Spleen (tissue), 11 donors: Measurements from ENCODE around the gene CRACR2A. TPM values are rescaled to one million over a fixed set of nuclear protein-coding genes. Genes with fewer than 3 reads are reported as not detected.
A peak's percentile ranks its signal among the peaks of the same experiment; 100 is the strongest.

ENCODE experiments used
- DNase-seq: peaks from one replicate; pipeline ENCODE4 v3.0.0-alpha.2; 2020
- H3K27ac ChIP-seq, 8 donors: fragments of 200-600 bp; sonication (generic) in 7 of 8; 1 replicate in 4 of 8; 2 replicates in 4 of 8; pipeline versions ENCODE4 v1.5.0 to v1.8.0; 2016 to 2021; ENCODE audit warnings: inconsistent platforms in 4 of 8, mild to moderate bottlenecking in 4 of 8, moderate library complexity in 1 of 8
- H3K27me3 ChIP-seq, 7 donors: fragments of 200-600 bp; sonication (generic) in 6 of 7; replicated peaks in 1 of 7; 1 replicate in 4 of 7; 2 replicates in 3 of 7; pipeline versions ENCODE4 v1.5.0 to v1.8.0; 2016 to 2021; ENCODE audit warnings: inconsistent platforms in 3 of 7, mild to moderate bottlenecking in 1 of 7
- H3K36me3 ChIP-seq, 6 donors: fragments of 200-600 bp; sonication (generic) in 5 of 6; 1 replicate in 4 of 6; 2 replicates in 2 of 6; pipeline versions ENCODE4 v1.5.0 to v1.8.0; 2016 to 2021; ENCODE audit warnings: inconsistent platforms in 2 of 6
- H3K4me1 ChIP-seq, 6 donors: fragments of 200-600 bp; sonication (generic) in 5 of 6; 1 replicate in 3 of 6; 2 replicates in 3 of 6; pipeline versions ENCODE4 v1.5.0 to v1.8.0; 2016 to 2021; ENCODE audit warnings: inconsistent platforms in 3 of 6
- H3K4me3 ChIP-seq, 8 donors: fragments of 200-600 bp; sonication (generic) in 7 of 8; 1 replicate in 4 of 8; 2 replicates in 4 of 8; pipeline versions ENCODE4 v1.5.0 to v1.8.0; 2016 to 2021; ENCODE audit warnings: inconsistent platforms in 4 of 8, mild to moderate bottlenecking in 4 of 8, moderate library complexity in 2 of 8
- H3K9me3 ChIP-seq, 8 donors: fragments of 200-600 bp; sonication (generic) in 7 of 8; 1 replicate in 4 of 8; 2 replicates in 4 of 8; pipeline versions ENCODE4 v1.5.0 to v1.8.0; 2016 to 2021; ENCODE audit warnings: inconsistent platforms in 4 of 8
- POLR2A ChIP-seq, 3 donors: fragments of 450-650 bp; IDR thresholded peaks; one replicate each; pipeline ENCODE4 v1.5.1; 2017; ENCODE audit warnings: antibody characterized with exemption in 3 of 3, mild to moderate bottlenecking in 1 of 3
- POLR2AphosphoS5 ChIP-seq, 3 donors: sonication (generic); formaldehyde crosslinking; IDR thresholded peaks; one replicate each; pipeline ENCODE4 v1.5.1; 2017; ENCODE audit warnings: antibody characterized with exemption in 3 of 3
- WGBS, 5 donors: extraction: QIAGEN DNeasy Blood & Tissue Kit in 3 of 5; methylation state at CpG; one replicate each; pipeline versions ENCODE4 v1.1.5 to v1.1.7; 2013 to 2018; 5-methylcytosine and 5-hydroxymethylcytosine counted together
- intact Hi-C: fragments of 100-400 bp; cut with DNase I; formaldehyde crosslinking; loops from one replicate; pipeline ENCODE4 v1.15.0; 2023; ENCODE audit warnings: low total_unique reads
- polyA plus RNA-seq, 3 donors: library from polyadenylated mRNA; stranded (reverse); fragments of 200-250 nt; gene quantifications; one replicate each; pipeline ENCODE4 v1.2.1, GENCODE V29; 2013
- total RNA-seq, 7 donors: library from RNA; depleted of rRNA in 3 of 7; stranded (reverse); fragments of >200 nt in 3 of 7; fragmentation: NEBNext Ultra II Directional in 4 of 7; extraction: Animal tissue kit (Norgen Biotek cat#: 25700) in 4 of 7; gene quantifications; one replicate each; pipeline versions ENCODE4 v1.1.0 to v1.2.1, GENCODE V29; 2016 to 2021
- TF ChIP-seq, protein P1 (sequence below), 11 experiments: fragments of 200-600 bp in 7 of 11; fragments of 450-650 bp in 4 of 11; sonication (generic) in 4 of 11; IDR thresholded peaks in 8 of 11; conservative IDR thresholded peaks in 3 of 11; 1 replicate in 7 of 11; 2 replicates in 4 of 11; pipeline versions ENCODE4 v1.4.0 to v1.8.0; 2016 to 2021; ENCODE audit warnings: antibody characterized with exemption in 11 of 11, inconsistent platforms in 4 of 11, mild to moderate bottlenecking in 1 of 11
- donor health status: healthy with polysubstance abuse.
- donor health status: DM: no; HTN: no; CAD: no; lungs with moderate emphysema.
- donor health status: DM: no; HTN: no; CAD: no.
- donor health status: Bipolar disorder and iron deficiency.
- donor health status: healthy.
- donor health status: DM: no; HTN: no; CAD: no.
- donor health status: DM: yes; HTN: yes; CAD: no.

Gene CRACR2A
- total and polyA plus RNA-seq, 10 donors: 3.3 to 27.6 (median 21.1) TPM

DNA sequence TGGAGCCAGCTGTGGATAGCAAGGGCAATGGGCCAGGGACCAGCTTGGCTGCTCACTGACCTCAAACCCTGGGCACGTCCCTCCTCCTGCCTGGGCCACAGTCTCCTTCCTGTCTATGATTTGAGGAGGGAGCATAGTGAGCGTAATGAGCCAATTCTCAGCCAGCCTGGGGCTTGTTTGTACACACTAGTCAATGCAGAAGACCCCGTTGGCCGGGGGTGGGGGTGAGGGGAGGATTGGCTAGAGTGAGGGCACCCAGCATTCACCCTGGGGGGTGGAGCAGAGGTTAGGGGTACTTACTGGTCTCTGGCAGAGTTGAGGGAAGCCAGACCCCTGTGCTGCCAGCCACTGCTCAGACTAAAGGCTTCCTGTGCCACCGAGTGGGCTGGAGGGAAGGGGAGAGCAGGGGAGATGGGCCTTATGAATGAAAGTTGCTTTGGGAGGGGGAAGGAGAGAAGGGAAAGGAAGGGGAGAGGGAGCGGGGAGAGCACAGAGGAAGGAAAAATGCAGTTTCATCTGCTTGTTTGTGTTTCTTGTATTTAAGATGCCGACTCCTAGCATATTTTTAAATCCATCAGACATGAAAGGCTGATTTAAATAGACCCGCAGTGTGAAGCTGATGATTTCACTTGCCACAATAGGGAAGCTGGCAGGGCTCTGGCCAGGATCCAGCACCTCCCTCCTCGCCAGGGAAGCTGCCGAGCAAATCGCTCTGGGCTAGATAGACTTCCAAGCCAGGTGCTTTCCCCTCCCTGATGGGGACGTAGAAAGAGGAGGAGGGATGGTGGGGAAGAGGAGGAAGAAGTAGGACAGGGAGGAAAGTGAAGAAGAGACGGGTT, 147.9 kb downstream of the CRACR2A start:
- H3K4me1 ChIP-seq: peaks cover 0 to 20% (median 11%) of the 10 kb centered on the region in 6 donors
- H3K9me3 ChIP-seq: peaks cover 0 to 13% (median 10%) of the 10 kb centered on the region in 8 donors
- H3K4me3 ChIP-seq: no peak overlapping the region
- DNase-seq: peak; percentile 71
- WGBS, 5 donors: 6 to 15% (median 12%) methylated on average over 10 to 13 of the region's 13 CpGs
- intact Hi-C loops: no loop called here
- TF ChIP-seq, protein P1, sequence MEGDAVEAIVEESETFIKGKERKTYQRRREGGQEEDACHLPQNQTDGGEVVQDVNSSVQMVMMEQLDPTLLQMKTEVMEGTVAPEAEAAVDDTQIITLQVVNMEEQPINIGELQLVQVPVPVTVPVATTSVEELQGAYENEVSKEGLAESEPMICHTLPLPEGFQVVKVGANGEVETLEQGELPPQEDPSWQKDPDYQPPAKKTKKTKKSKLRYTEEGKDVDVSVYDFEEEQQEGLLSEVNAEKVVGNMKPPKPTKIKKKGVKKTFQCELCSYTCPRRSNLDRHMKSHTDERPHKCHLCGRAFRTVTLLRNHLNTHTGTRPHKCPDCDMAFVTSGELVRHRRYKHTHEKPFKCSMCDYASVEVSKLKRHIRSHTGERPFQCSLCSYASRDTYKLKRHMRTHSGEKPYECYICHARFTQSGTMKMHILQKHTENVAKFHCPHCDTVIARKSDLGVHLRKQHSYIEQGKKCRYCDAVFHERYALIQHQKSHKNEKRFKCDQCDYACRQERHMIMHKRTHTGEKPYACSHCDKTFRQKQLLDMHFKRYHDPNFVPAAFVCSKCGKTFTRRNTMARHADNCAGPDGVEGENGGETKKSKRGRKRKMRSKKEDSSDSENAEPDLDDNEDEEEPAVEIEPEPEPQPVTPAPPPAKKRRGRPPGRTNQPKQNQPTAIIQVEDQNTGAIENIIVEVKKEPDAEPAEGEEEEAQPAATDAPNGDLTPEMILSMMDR (IDR thresholded peaks at IDR 0.05 in 8 of 11, conservative IDR thresholded peaks at IDR 0.05 in 3 of 11): no peak
- TF ChIP-seq POLR2A (IDR thresholded peaks at IDR 0.05) (no peak), POLR2AphosphoS5 (IDR thresholded peaks at IDR 0.05) (peak in 1 of 3 donors; percentile 18)
- peaks cover 0 to 6% (median 0%) of the 10 kb centered on the region in 7 donors for H3K27me3 ChIP-seq
- H3K27ac ChIP-seq: no peak overlapping the region
- H3K36me3 ChIP-seq: peaks cover 0 to 20% (median 1%) of the 10 kb centered on the region in 6 donors

DNA sequence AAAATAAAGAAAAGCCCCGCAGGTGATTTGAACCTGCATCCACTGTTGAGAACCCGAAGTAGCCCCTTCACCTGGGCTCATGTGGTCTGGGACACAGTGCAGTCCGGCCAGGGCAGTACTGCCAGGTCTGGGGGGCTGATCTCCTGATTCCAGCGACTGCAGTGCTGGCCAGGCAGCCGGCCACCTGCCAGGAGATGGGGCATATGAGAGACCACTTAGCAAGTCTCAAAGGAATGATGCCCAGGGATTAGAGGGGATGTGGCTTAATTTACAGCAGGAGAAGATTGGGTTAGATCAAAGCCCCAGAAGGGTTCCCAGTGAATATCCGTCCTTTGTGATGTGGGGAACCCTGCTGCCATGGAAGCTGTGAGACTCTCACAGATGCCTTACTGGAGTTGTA, 148.6 kb downstream of the CRACR2A start:
- Histone ChIP-seq H3K27me3 (peaks cover 0 to 6% (median 0%) of the 10 kb centered on the region in 7 donors), H3K27ac (no peak overlapping the region), H3K4me3 (no peak overlapping the region), H3K4me1 (peaks cover 0 to 20% (median 11%) of the 10 kb centered on the region in 6 donors), H3K36me3 (peaks cover 0 to 16% (median 1%) of the 10 kb centered on the region in 6 donors), H3K9me3 (peaks cover 0 to 6% (median 4%) of the 10 kb centered on the region in 8 donors)
- intact Hi-C loops: no loop called here
- DNase-seq: peak; percentile 61
- TF ChIP-seq, protein P1 (IDR thresholded peaks at IDR 0.05 in 8 of 11, conservative IDR thresholded peaks at IDR 0.05 in 3 of 11): no peak
- TF ChIP-seq POLR2AphosphoS5 (IDR thresholded peaks at IDR 0.05) (no peak), POLR2A (IDR thresholded peaks at IDR 0.05) (no peak)
- 83 to 93% (median 88%) methylated on average over 6 of the region's 6 CpGs for WGBS, 5 donors

DNA sequence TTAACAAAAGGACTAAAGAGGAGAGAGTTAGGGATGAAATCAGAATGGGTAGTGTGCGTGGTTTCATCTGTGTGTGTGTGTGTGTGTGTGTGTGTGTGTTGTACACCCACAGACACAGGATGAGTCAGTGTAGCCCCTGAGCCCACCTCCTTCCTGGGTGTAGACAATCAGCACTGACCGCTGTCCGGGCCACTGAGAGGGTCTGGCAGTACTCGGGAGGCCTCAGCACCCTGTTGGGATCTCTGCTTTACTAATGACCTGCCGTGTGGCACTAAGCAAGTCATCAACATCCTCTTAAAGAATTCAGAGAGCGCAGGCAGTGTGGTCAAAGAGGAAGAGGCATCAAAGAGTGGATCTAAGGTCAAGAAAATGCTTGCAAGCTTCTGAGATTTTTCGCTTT, 149.3 kb downstream of the CRACR2A start:
- Histone ChIP-seq H3K27ac (no peak overlapping the region), H3K4me1 (peaks cover 0 to 17% (median 11%) of the 10 kb centered on the region in 6 donors), H3K4me3 (no peak overlapping the region), H3K27me3 (peaks cover 0 to 6% (median 0%) of the 10 kb centered on the region in 7 donors), H3K9me3 (peaks cover 0 to under 1% (median 0%) of the 10 kb centered on the region in 8 donors), H3K36me3 (peaks cover 0 to 8% (median 0%) of the 10 kb centered on the region in 6 donors)
- intact Hi-C loops: no loop called here
- WGBS, 5 donors: 80 to 87% (median 83%) methylated on average over 7 of the region's 7 CpGs
- TF ChIP-seq POLR2AphosphoS5 (IDR thresholded peaks at IDR 0.05): no peak
- TF ChIP-seq POLR2A (IDR thresholded peaks at IDR 0.05): no peak
- TF ChIP-seq, protein P1 (IDR thresholded peaks at IDR 0.05 in 8 of 11, conservative IDR thresholded peaks at IDR 0.05 in 3 of 11): no peak
- DNase-seq: peak; percentile 42

DNA sequence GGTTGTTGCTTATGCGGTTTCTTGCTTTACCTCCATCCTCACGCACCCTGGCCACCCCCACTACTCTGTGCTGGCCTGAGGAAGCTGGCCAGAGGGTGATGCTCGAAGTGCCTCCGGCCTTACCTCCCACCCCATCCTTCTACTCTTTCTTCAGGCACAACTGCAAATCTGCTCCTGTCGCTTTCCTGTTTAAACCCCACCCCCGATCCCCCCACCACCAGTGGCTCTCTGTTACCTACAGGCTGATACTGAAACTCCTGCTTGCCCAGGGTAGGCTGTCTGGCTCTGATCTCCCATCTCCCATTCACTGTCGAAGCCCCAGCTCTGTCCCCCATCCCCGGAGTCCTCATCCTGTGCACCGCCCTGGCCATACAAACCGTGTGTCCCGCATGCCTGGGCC, 150.4 kb downstream of the CRACR2A start:
- no peak for TF ChIP-seq POLR2A (IDR thresholded peaks at IDR 0.05)
- TF ChIP-seq POLR2AphosphoS5 (IDR thresholded peaks at IDR 0.05): no peak
- TF ChIP-seq, protein P1 (IDR thresholded peaks at IDR 0.05 in 8 of 11, conservative IDR thresholded peaks at IDR 0.05 in 3 of 11): no peak
- H3K36me3 ChIP-seq: peaks cover 0 to under 1% (median 0%) of the 10 kb centered on the region in 6 donors
- 82 to 91% (median 84%) methylated on average over 11 of the region's 11 CpGs for WGBS, 5 donors
- intact Hi-C loops: no loop called here
- DNase-seq: peak; percentile 41
- no peaks in the 10 kb centered on the region for H3K9me3 ChIP-seq
- peaks cover 0 to 6% (median 0%) of the 10 kb centered on the region in 7 donors for H3K27me3 ChIP-seq
- no peak overlapping the region for H3K4me3 ChIP-seq
- peaks cover 0 to 16% (median 11%) of the 10 kb centered on the region in 6 donors for H3K4me1 ChIP-seq
- H3K27ac ChIP-seq: no peak overlapping the region
